B cell (primary cell): ENCODE results near the gene ITGA3. TPM values are rescaled to one million over a fixed set of nuclear protein-coding genes. Genes with fewer than 3 reads are reported as not detected.

Source experiments
- ATAC-seq: fragments of 200-7000 bp; cut with Tn5 transposase; one replicate; pipeline ENCODE4 v1.10.0; 2021; ENCODE audit warnings: low read depth, mild to moderate bottlenecking, moderate number of reproducible peaks, moderate library complexity
- CTCF ChIA-PET: fragments of 350-600 bp; sonication (Branson Sonifier 250); formaldehyde crosslinking; loops from one replicate; lab custom pipeline; 2021; ENCODE audit warnings: antibody characterized with exemption, inconsistent platforms; lab: Charles Lee
- POLR2A ChIA-PET: fragments of 350-600 bp; sonication (Branson Sonifier 250); formaldehyde crosslinking; loops from one replicate; lab custom pipeline; 2021; ENCODE audit warnings: antibody characterized with exemption; lab: Charles Lee
- DNase-seq: peaks from one replicate; pipeline ENCODE4 v3.0.0; 2013
- H2AFZ ChIP-seq: 2 replicates; pipeline ENCODE4 v1.6.1; 2012; ENCODE audit warnings: mild to moderate bottlenecking, low read depth, low read length; ENCODE audit not compliant: insufficient read depth, poor library complexity, severe bottlenecking
- H3K27ac ChIP-seq, 2 donors: 1 replicate in 1 of 2; 2 replicates in 1 of 2; pipeline ENCODE4 v1.5.1; 2012 to 2013; ENCODE audit warnings: low read length in 2 of 2, mild to moderate bottlenecking in 2 of 2, moderate library complexity in 1 of 2
- H3K27me3 ChIP-seq, 4 experiments: fragments of 200-600 bp in 1 of 4; sonication (generic) in 1 of 4; replicated peaks in 1 of 4; 1 replicate in 2 of 4; 2 replicates in 2 of 4; pipeline versions ENCODE4 v1.6.1 to v1.7.0; 2013 to 2016; ENCODE audit warnings: low read length in 3 of 4, mild to moderate bottlenecking in 2 of 4, mixed read lengths in 1 of 4, moderate library complexity in 1 of 4; ENCODE audit not compliant: insufficient read depth in 4 of 4, control insufficient read depth in 3 of 4; ENCODE audit errors: control extremely low read depth in 1 of 4
- H3K36me3 ChIP-seq, 2 experiments: replicated peaks in 1 of 2; 1 replicate in 1 of 2; 2 replicates in 1 of 2; pipeline versions ENCODE4 v1.6.1 to v1.7.1; 2013; ENCODE audit warnings: low read length in 1 of 2; ENCODE audit not compliant: insufficient read depth in 2 of 2, control insufficient read depth in 1 of 2; ENCODE audit errors: control extremely low read depth in 1 of 2, extremely low read depth in 1 of 2
- H3K4me1 ChIP-seq, 2 donors: fragments of 200-600 bp in 1 of 2; sonication (generic) in 1 of 2; 1 replicate in 1 of 2; 2 replicates in 1 of 2; pipeline versions ENCODE4 v1.5.1 to v1.6.1; 2013 to 2017; ENCODE audit warnings: low read length in 2 of 2; ENCODE audit not compliant: control insufficient read depth in 2 of 2, insufficient read depth in 2 of 2
- H3K4me2 ChIP-seq: replicated peaks from 2 replicates; pipeline ENCODE3; 2012; ENCODE audit warnings: mild to moderate bottlenecking, low read depth, low read length; ENCODE audit not compliant: poor library complexity, severe bottlenecking
- H3K4me3 ChIP-seq, 5 experiments: fragments of 200-600 bp in 1 of 5; sonication (generic) in 1 of 5; 1 replicate in 3 of 5; 2 replicates in 2 of 5; pipeline versions ENCODE4 v1.5.1 to v1.7.0; 2011 to 2016; ENCODE audit warnings: low read length in 4 of 5, mild to moderate bottlenecking in 4 of 5, low read depth in 2 of 5, control low read depth in 1 of 5, moderate library complexity in 1 of 5; ENCODE audit not compliant: insufficient read depth in 1 of 5; ENCODE audit errors: control extremely low read depth in 1 of 5, extremely low read depth in 1 of 5
- H3K79me2 ChIP-seq: fragments of 200-600 bp; sonication (generic); one replicate; pipeline ENCODE4 v1.6.0; 2016; ENCODE audit warnings: low read length; ENCODE audit not compliant: control insufficient read depth, insufficient read depth
- H3K9ac ChIP-seq: fragments of 200-600 bp; sonication (generic); 2 replicates; pipeline ENCODE4 v1.6.1; 2017; ENCODE audit warnings: mild to moderate bottlenecking, low read length, moderate library complexity
- H3K9me3 ChIP-seq, 3 donors: one replicate each; pipeline versions ENCODE4 v1.6.1 to v1.7.1; 2013; ENCODE audit warnings: low read length in 2 of 3; ENCODE audit not compliant: control insufficient read depth in 2 of 3, insufficient read depth in 1 of 3; ENCODE audit errors: control extremely low read depth in 1 of 3
- H4K20me1 ChIP-seq: 2 replicates; pipeline ENCODE4 v1.6.0; 2012; ENCODE audit warnings: mild to moderate bottlenecking, low read length; ENCODE audit not compliant: insufficient read depth, control insufficient read depth, poor library complexity, severe bottlenecking
- H3K27ac Mint-ChIP-seq: one replicate; pipeline ENCODE4 v1.8.0; 2021; ENCODE audit warnings: mixed read lengths
- H3K27me3 Mint-ChIP-seq: one replicate; pipeline ENCODE4 v1.8.0; 2021; ENCODE audit warnings: mixed read lengths
- H3K4me1 Mint-ChIP-seq: one replicate; pipeline ENCODE4 v1.8.0; 2021; ENCODE audit warnings: mixed read lengths
- H3K4me3 Mint-ChIP-seq: one replicate; pipeline ENCODE4 v1.8.0; 2021; ENCODE audit warnings: mixed read lengths
- H3K9me3 Mint-ChIP-seq: one replicate; pipeline ENCODE4 v1.8.0; 2022; ENCODE audit warnings: mixed read lengths; ENCODE audit not compliant: insufficient read depth
- EZH2 ChIP-seq: IDR thresholded peaks from 2 replicates; pipeline ENCODE4 v1.6.1; 2012; ENCODE audit warnings: borderline replicate concordance, low read depth, mild to moderate bottlenecking, moderate library complexity, low read length; ENCODE audit not compliant: insufficient read depth, poor library complexity, severe bottlenecking
- WGBS: methylation state at CpG from one replicate; pipeline ENCODE4 v1.1.5; 2013; ENCODE audit warnings: missing lambda C conversion rate; ENCODE audit not compliant: insufficient coverage; 5-methylcytosine and 5-hydroxymethylcytosine counted together
- intact Hi-C: fragments of 100-400 bp; cut with micrococcal nuclease; formaldehyde crosslinking; loops from one replicate; pipeline ENCODE4 v1.10.0; 2022
- polyA plus RNA-seq: library from polyadenylated mRNA; depleted of rRNA; stranded (reverse); fragments of >200 nt; gene quantifications from 2 replicates; pipeline ENCODE4 v1.2.3, GENCODE V29; 2012
- total RNA-seq, 2 donors: library from RNA; stranded (reverse); fragments of 120-200 nt in 1 of 2; gene quantifications; 1 replicate in 1 of 2; 2 replicates in 1 of 2; pipeline versions ENCODE4 v1.2.3 to v1.2.4, GENCODE V29; 2013 to 2022
- TF ChIP-seq, protein P1 (sequence below): fragments of 200-600 bp; IDR thresholded peaks from one replicate; pipeline ENCODE4 v1.8.0; 2022; ENCODE audit warnings: antibody characterized with exemption, mild to moderate bottlenecking

ITGA3 gene
- total and polyA plus RNA-seq, 2 donors (not counting 1 experiment from before 2014, with no cell fraction given): 11.9 to 13.3 TPM

DNA sequence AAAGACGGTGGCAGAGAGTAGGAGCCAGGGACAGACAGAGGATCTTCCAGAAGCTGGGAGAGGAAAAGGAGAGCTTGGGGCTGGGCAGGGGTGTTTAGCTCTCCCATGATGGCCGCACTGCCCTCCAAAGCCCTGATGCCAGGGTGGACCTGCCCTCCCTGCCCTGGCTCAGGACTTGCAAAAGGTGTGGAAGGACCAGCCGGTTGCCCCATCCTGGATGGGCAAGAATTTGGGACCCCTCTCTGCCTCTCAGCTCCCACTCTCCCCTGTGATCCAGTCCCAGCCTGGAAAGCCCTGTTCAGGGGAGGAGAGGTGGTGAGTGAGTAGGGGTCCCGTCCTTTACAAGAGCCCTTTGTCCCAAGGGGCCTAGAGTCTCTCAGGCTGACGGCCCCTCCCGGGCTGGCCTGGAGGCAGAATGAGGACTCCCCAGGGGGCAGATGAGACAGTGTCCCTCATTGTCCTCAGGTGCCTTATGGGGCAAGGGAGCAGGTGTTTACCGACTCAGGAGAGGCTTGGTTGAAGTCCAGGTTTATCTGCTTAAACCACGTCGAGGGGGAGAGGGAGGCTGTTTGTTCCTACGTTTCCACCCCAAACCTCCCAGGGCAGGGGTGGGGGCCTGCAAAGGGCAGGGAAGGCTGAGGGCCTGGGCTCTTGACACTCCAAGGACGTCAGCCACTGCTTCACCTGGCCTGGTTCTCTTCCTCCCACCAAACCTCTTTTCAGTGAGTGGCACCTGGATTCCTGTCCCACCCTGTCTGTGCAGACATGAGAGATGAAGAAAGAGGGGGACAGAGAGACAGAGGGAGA is 19.3 kb upstream of the ITGA3 start:
- Histone ChIP-seq H3K27me3 (no peaks in the 10 kb centered on the region), H3K27ac (no peak overlapping the region), H3K4me3 (no peak overlapping the region), H3K36me3 (no peaks in the 10 kb centered on the region), H3K9me3 (no peaks in the 10 kb centered on the region), H2AFZ (no peak overlapping the region), H3K4me1 (no peaks in the 10 kb centered on the region), H3K9ac (no peak overlapping the region), H3K4me2 (no peak overlapping the region), H4K20me1 (no peaks in the 10 kb centered on the region), H3K79me2 (no peaks in the 10 kb centered on the region)
- POLR2A ChIA-PET: no interaction called here
- H3K9me3 Mint-ChIP-seq: no peaks in the 10 kb centered on the region
- DNase-seq (no peak), ATAC-seq (no peak)
- no peak overlapping the region for H3K27ac Mint-ChIP-seq
- no peaks in the 10 kb centered on the region for H3K4me1 Mint-ChIP-seq
- CTCF ChIA-PET: no interaction called here
- H3K27me3 Mint-ChIP-seq: peaks cover 13% of the 10 kb centered on the region
- intact Hi-C loops: no loop called here
- TF ChIP-seq, protein P1, sequence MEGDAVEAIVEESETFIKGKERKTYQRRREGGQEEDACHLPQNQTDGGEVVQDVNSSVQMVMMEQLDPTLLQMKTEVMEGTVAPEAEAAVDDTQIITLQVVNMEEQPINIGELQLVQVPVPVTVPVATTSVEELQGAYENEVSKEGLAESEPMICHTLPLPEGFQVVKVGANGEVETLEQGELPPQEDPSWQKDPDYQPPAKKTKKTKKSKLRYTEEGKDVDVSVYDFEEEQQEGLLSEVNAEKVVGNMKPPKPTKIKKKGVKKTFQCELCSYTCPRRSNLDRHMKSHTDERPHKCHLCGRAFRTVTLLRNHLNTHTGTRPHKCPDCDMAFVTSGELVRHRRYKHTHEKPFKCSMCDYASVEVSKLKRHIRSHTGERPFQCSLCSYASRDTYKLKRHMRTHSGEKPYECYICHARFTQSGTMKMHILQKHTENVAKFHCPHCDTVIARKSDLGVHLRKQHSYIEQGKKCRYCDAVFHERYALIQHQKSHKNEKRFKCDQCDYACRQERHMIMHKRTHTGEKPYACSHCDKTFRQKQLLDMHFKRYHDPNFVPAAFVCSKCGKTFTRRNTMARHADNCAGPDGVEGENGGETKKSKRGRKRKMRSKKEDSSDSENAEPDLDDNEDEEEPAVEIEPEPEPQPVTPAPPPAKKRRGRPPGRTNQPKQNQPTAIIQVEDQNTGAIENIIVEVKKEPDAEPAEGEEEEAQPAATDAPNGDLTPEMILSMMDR: no peak
- no peak for TF ChIP-seq EZH2
- WGBS: 80% methylated on average over 6 of the region's 11 CpGs
- no peak overlapping the region for H3K4me3 Mint-ChIP-seq

GRCh38 chr17:50037321-50038107 is 18.4 kb upstream of the ITGA3 start:
- Mint-ChIP-seq H3K9me3 (no peaks in the 10 kb centered on the region), H3K4me3 (no peak overlapping the region), H3K4me1 (no peaks in the 10 kb centered on the region), H3K27me3 (peaks cover 16% of the 10 kb centered on the region), H3K27ac (no peak overlapping the region)
- H4K20me1 ChIP-seq: no peaks in the 10 kb centered on the region
- H3K9me3 ChIP-seq: no peaks in the 10 kb centered on the region
- no peaks in the 10 kb centered on the region for H3K79me2 ChIP-seq
- CTCF ChIA-PET: no interaction called here
- H3K27ac ChIP-seq: no peak overlapping the region
- H3K4me3 ChIP-seq: no peak overlapping the region
- H3K27me3 ChIP-seq: no peaks in the 10 kb centered on the region
- H3K9ac ChIP-seq: no peak overlapping the region
- H3K4me1 ChIP-seq: no peaks in the 10 kb centered on the region
- POLR2A ChIA-PET: no interaction called here
- no peaks in the 10 kb centered on the region for H3K36me3 ChIP-seq
- ATAC-seq: no peak
- intact Hi-C loops: no loop called here
- no peak overlapping the region for H2AFZ ChIP-seq
- TF ChIP-seq, protein P1: no peak
- TF ChIP-seq EZH2: no peak
- WGBS: 87% methylated on average over 14 of the region's 14 CpGs
- no peak for DNase-seq
- H3K4me2 ChIP-seq: no peak overlapping the region
